Nephron (organoid): ENCODE data around the gene TBC1D17.

Experiments used
- H3K27ac Mint-ChIP-seq, 3 experiments: 2 replicates each; pipeline ENCODE4 v1.8.0; 2020; ENCODE audit warnings: mixed read lengths in 3 of 3, mild to moderate bottlenecking in 2 of 3, moderate library complexity in 1 of 3
- H3K27me3 Mint-ChIP-seq: 2 replicates; pipeline ENCODE4 v1.8.0; 2021; ENCODE audit warnings: low read depth, mild to moderate bottlenecking, moderate library complexity, mixed read lengths
- H3K36me3 Mint-ChIP-seq: 2 replicates; pipeline ENCODE4 v1.8.0; 2020; ENCODE audit warnings: low read depth, mixed read lengths
- H3K4me1 Mint-ChIP-seq: 2 replicates; pipeline ENCODE4 v1.8.0; 2020; ENCODE audit warnings: mixed read lengths
- H3K4me3 Mint-ChIP-seq, 3 experiments: 2 replicates each; pipeline ENCODE4 v1.8.0; 2020; ENCODE audit warnings: mild to moderate bottlenecking in 3 of 3, mixed read lengths in 3 of 3, moderate library complexity in 2 of 3
- H3K9me3 Mint-ChIP-seq: 2 replicates; pipeline ENCODE4 v1.8.0; 2020; ENCODE audit warnings: mixed read lengths
- CTCF ChIP-seq, 3 experiments: fragments of 200-600 bp; sonication (generic); IDR thresholded peaks; one replicate each; pipeline ENCODE4 v1.5.0; 2021; ENCODE audit warnings: antibody characterized with exemption in 3 of 3; ENCODE audit not compliant: unreplicated experiment in 3 of 3

TBC1D17 gene

GRCh38 chr19:49871349-49871985, 6.0 kb upstream of the TBC1D17 start:
- H3K27ac Mint-ChIP-seq = peak overlapping the region; percentile 65 to 81 (median 80)
- no peaks in the 10 kb centered on the region for H3K9me3 Mint-ChIP-seq
- H3K36me3 Mint-ChIP-seq = peaks cover 6% of the 10 kb centered on the region
- peaks cover 23% of the 10 kb centered on the region for H3K4me1 Mint-ChIP-seq
- peak overlapping the region; percentile 42 to 85 (median 78) for H3K4me3 Mint-ChIP-seq
- no peak for TF ChIP-seq CTCF (IDR thresholded peaks at IDR 0.05; ENCODE audit: unreplicated experiment in 3 of 3)
- H3K27me3 Mint-ChIP-seq = no peaks in the 10 kb centered on the region

GRCh38 chr19:49872245-49873128, 5.0 kb upstream of the TBC1D17 start:
- Mint-ChIP-seq H3K4me1 (peaks cover 13% of the 10 kb centered on the region), H3K36me3 (peaks cover 6% of the 10 kb centered on the region), H3K4me3 (peak overlapping the region; percentile 42 to 85 (median 78)), H3K27ac (peak overlapping the region; percentile 65 to 81 (median 80)), H3K9me3 (no peaks in the 10 kb centered on the region), H3K27me3 (no peaks in the 10 kb centered on the region)
- TF ChIP-seq CTCF (IDR thresholded peaks at IDR 0.05; ENCODE audit: unreplicated experiment in 3 of 3) = no peak

GRCh38 chr19:49873129-49873521, 4.4 kb upstream of the TBC1D17 start:
- Mint-ChIP-seq H3K4me3 (peak overlapping the region in 1 of 3 experiments; percentile 33), H3K4me1 (peaks cover 13% of the 10 kb centered on the region), H3K9me3 (no peaks in the 10 kb centered on the region), H3K36me3 (peaks cover 8% of the 10 kb centered on the region), H3K27me3 (no peaks in the 10 kb centered on the region), H3K27ac (no peak overlapping the region)
- TF ChIP-seq CTCF (IDR thresholded peaks at IDR 0.05; ENCODE audit: unreplicated experiment in 3 of 3) = no peak

DNA sequence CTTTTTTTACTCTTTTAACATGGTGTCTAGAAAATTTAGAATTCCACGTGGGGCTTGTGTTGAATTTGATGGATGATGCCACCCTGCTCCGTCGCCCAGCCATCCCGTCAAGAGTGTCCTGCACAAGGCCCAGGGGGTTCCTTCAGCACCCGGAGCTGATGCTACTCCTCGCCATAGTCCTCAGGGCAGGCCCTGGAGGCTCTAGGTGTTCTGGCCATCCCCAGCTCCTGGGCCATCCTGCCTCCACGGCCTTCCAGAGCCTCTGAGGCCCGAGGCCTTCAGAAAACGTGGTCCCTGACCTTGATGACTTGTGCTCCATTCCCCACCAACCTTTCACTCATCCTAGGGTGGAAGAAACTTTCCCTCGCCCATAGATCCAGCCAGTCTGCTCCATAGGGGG, 3.7 kb upstream of the TBC1D17 start:
- Mint-ChIP-seq H3K4me1 (peaks cover 14% of the 10 kb centered on the region), H3K9me3 (no peaks in the 10 kb centered on the region), H3K4me3 (peak overlapping the region in 2 of 3 experiments; percentile 31 to 33), H3K36me3 (peaks cover 13% of the 10 kb centered on the region), H3K27ac (peak overlapping the region in 1 of 3 experiments; percentile 41), H3K27me3 (no peaks in the 10 kb centered on the region)
- TF ChIP-seq CTCF (IDR thresholded peaks at IDR 0.05; ENCODE audit: unreplicated experiment in 3 of 3) = no peak

DNA sequence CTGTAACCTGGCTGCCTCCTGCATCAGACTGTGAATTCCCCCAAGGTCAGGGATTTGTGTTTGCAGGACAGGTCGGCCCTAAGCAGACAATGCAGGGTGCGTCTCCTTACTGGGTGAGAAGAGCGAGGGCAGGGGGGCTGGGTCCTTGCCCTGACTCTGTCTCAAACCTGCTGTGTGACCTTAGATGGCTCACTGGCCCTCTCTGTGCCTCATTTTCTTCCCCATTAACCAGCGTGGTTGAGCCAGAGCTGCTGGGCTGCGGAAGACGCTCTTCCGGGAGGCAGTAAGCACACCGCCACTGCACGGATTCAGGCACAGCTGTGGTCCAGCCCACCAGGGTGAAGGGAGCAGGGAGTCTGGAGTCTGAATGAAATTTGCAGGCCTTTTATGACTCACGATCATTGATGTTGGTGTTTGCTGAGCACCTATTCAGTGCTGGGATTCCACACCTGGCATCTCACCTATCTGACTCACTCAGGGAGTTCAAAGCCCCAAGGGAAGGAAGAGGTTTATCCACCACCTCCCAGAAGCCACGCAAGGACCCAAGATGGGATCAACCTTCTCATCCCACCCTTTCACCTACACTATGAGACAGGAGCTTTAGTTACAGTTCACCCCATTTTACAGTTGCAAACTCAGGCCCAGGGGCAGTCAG, 2.9 kb upstream of the TBC1D17 start:
- H3K4me1 Mint-ChIP-seq = peaks cover 14% of the 10 kb centered on the region
- peak overlapping the region in 1 of 3 experiments; percentile 41 for H3K27ac Mint-ChIP-seq
- H3K27me3 Mint-ChIP-seq = no peaks in the 10 kb centered on the region
- peaks cover 19% of the 10 kb centered on the region for H3K36me3 Mint-ChIP-seq
- TF ChIP-seq CTCF (IDR thresholded peaks at IDR 0.05; ENCODE audit: unreplicated experiment in 3 of 3) = no peak
- no peak overlapping the region for H3K4me3 Mint-ChIP-seq
- H3K9me3 Mint-ChIP-seq = no peaks in the 10 kb centered on the region
